Mammary microvascular endothelial cell (primary cell): ENCODE data around the gene ACTN1. TPM values are rescaled to one million over a fixed set of nuclear protein-coding genes. Genes with fewer than 3 reads are reported as not detected.

ENCODE experiments used
- total RNA-seq: library from RNA; depleted of rRNA; stranded (reverse); fragments of >200 nt; gene quantifications from 2 replicates; pipeline ENCODE4 v1.2.3, GENCODE V29; 2015

ACTN1 gene
- total RNA-seq: 442 and 481 TPM in 2 replicates

DNA sequence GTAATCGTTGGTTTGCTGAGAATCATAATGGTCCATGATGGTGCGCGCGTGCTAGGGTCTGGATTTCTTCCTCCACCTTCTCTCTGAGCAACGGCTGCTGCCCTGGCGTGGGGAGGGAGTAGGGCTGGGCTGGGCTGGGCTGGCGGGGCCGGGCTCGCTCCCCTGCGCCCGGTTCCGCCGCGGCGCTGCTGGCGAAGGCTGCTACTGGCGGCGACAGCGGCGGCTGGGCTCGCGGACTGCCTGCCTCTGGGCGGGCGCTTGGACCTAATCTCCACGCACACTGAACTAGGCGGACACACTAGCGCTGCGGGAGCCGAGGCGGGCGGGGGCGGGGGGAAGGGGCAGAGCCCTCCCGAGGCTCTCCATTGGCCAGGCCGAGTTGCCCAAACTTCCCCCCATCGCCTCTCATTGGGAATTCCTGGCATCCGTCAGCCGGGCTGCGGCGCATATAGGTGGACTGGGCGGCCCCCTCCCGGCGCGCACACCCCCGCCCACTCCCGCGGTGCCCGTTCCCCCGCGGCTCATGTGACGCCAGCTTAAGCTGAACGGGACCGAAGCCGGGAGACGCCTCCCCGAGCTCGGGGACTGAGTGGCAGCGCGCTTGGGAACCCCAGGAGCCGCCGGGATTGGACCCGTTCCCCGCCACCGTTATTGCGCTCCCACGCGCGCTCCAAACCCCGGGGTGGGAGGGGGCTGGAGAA, at the start of gene ACTN1:
Gene ACTN1, minus strand, starts transcription at position 282 of the 701 bp plus-strand sequence. Its CDS starts 246 bp downstream, at position 36.

Other genes starting within 250 kb of the ACTN1 start
- gene ZFP36L1, start 186.2 kb downstream of the ACTN1 start, total RNA-seq: 60.8 and 94.0 TPM in 2 replicates
- gene DCAF5, start 173.8 kb upstream of the ACTN1 start, total RNA-seq: 8.7 and 11.3 TPM in 2 replicates
- 19.9 and 22.4 TPM in 2 replicates for gene EXD2, start 212.2 kb upstream of the ACTN1 start, total RNA-seq